HG03025 (cell line): ENCODE measurements around the gene FRK.
A peak's percentile ranks its signal among the peaks of the same experiment; 100 is the strongest.
"Not testable (repeated sequence)": the region's sequence is repeated elsewhere in the genome, so short reads cannot be mapped to it uniquely, and the experiment has no call there.

Source experiments
- ATAC-seq: cut with Tn5 transposase; IDR thresholded peaks from one replicate; pipeline ENCODE4 v1.9.1; 2021; ENCODE audit warnings: mild to moderate bottlenecking, moderate library complexity; ENCODE audit not compliant: unreplicated experiment, low FRiP score

FRK gene, protein sequence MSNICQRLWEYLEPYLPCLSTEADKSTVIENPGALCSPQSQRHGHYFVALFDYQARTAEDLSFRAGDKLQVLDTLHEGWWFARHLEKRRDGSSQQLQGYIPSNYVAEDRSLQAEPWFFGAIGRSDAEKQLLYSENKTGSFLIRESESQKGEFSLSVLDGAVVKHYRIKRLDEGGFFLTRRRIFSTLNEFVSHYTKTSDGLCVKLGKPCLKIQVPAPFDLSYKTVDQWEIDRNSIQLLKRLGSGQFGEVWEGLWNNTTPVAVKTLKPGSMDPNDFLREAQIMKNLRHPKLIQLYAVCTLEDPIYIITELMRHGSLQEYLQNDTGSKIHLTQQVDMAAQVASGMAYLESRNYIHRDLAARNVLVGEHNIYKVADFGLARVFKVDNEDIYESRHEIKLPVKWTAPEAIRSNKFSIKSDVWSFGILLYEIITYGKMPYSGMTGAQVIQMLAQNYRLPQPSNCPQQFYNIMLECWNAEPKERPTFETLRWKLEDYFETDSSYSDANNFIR

DNA sequence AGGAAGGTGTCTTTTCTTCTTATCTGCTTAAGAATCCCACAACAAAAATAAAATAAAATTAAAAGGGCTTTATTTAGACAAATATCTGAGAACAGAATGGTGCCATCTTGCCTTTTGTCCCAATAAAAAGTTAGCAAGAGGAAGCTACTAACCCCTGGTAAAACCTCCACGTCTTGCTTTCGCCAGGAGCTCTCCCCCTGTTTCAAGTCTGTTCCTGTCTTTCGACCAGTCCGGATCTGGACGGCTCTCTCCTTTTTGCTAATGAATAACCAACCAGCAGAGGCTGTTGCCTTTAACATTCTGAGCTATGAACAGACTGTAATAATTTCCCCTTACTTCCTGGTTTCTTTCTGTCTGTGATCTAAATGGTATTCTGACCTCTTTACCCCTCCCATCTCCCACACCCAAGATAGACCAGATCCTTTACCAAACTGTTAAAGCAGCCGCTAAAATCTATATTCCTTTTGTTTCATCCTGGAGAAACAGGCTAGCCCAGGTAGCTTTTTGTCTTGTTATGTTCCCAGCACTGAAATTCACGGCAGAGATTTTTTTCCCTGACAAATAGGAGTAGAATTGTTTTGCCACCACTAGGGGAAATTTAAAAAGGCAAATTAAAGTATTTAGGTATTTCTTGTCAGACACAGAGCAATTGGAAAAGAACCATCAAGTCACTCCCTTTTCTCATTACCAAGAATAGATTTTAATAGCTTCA, at the start of gene FRK:
TSS of gene FRK (minus strand) at position 320 of the 712 bp plus-strand sequence. CDS start 580 bp downstream, outside the sequence.
- ATAC-seq: no peak

DNA sequence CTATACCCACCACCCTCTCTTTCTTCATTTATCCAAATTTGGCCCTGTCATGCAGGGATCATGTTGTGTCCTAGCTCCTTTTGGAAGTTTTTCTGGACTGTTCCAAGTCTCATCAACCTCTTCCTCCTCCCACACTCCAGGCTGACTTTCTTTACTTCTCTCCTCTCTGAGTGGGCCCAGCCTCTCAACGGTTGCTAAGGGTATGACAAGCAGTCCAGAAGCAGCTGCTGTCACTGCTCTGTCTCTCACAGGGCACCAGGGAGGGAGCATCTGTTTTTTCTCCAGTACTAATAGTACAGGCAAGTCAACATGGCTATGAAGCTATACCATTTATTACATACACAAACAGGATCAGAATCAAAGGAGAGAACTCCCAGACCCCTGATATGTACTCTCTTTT, 48.1 kb upstream of the FRK start:
- ATAC-seq: no peak

DNA sequence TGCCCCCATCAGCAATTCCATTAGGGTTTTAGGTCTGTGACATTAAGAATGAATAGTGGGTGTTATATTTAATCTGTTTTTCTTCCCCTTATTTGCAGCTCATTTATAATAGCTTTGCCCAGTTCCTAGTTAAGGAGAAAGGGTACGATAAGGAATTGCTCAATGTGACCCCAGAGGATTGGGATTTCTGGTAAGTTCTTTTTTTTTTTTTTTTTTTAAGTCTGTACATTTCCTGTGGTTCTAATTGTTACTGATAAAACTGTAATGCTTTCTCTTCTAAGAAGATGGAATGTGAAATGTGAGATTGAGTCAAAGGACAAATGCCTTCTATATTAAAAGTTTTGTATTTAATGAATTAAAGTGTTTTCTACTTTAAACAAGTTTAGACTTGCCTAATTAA, 45.5 kb upstream of the FRK start:
- ATAC-seq: no peak

DNA sequence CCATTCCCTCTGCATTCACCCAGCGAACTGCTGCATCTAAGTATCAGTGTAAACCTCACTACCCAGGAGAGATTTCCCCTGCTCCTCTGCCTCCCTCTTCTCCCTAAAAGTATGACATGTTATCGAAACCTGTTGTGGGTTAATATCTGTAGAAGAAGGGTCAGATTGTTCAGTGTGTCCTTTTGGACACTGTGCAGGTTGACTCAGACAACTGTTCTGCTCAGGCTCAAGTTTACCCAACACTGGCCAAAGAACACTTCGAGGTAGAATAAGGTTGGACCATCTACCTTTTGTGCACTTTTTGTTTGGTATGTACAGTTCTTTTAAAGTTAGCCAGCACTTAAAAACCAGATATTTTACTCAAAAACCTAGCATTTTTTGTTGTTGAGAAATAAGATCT, 44.6 kb upstream of the FRK start:
- ATAC-seq: no peak

DNA sequence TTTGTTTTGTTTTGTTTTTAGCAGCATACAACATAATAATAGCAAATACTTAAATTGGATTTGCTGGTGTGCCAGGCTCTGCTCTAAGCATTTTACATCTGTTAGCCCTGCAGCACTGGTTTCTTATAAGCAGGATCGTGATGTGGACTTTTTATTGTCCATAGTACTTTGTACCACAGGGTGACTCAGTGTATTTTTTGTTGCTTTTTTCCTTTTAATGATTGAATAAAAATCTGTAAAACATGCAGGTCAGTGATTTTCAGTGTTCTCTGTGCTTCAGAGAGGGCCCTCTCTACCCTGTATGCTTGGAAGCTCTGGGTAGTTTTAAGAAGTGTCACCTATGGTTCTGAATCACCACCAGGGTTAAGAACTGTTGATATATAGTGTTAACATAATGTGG, 43.9 kb upstream of the FRK start:
- ATAC-seq: no peak

DNA sequence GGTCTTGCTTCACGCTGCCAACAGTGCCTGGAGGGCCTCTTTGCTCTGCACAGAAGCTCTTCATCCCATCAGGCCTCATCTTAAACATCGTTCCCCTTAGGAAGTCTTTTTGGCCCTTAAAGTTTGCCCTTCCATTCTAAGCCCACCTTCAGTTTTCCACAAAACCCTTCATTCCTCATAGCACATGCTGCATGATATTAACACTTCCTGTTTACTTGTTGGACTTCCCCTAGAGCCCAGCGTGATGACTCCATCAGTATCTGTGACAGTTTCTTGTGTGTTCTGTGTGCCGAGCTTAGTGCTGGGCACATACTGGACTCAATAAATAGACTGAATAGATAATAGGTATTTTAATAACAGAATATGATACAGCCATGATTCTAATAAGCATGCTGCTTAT, 42.2 kb upstream of the FRK start:
- no peak for ATAC-seq

DNA sequence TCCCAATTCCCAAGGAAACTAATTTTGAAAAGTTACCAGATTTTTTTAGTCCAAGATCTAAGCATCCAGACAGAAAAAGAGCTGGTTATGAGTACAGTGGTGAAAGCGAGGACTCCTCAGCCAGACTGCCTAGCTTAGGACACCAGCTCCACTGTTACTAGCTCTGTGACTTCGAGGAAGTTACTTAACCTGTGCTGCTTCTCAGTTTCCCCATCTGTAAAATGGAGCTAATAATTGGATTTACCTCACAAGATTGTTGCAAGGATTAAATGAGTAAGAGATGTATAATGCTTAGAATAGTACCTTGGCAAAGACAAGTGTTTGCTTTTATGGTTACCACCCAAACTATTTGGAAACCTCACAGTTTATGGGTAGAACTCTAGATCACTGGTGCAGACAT, 41.1 kb upstream of the FRK start:
- ATAC-seq: no peak

DNA sequence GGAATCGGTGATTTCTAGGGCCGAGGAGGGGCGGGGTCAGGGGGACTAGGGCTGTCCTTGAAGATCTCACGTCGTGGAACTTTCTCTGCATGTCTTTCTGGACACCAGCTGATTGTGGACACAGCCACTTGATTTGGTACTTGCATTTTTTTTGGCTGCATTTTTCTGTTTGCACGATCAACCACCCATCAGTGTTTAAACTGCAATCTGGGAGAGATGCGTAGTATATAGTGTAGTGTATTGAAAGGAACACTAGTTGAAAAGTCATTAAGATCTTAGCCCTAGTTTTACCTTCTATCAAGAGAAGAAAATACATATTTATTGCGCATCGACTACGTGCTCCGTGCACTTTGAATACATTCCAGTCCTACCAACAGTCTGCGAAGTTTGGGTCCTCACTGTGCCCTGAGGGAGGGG, 40.6 kb upstream of the FRK start:
- no peak for ATAC-seq

DNA sequence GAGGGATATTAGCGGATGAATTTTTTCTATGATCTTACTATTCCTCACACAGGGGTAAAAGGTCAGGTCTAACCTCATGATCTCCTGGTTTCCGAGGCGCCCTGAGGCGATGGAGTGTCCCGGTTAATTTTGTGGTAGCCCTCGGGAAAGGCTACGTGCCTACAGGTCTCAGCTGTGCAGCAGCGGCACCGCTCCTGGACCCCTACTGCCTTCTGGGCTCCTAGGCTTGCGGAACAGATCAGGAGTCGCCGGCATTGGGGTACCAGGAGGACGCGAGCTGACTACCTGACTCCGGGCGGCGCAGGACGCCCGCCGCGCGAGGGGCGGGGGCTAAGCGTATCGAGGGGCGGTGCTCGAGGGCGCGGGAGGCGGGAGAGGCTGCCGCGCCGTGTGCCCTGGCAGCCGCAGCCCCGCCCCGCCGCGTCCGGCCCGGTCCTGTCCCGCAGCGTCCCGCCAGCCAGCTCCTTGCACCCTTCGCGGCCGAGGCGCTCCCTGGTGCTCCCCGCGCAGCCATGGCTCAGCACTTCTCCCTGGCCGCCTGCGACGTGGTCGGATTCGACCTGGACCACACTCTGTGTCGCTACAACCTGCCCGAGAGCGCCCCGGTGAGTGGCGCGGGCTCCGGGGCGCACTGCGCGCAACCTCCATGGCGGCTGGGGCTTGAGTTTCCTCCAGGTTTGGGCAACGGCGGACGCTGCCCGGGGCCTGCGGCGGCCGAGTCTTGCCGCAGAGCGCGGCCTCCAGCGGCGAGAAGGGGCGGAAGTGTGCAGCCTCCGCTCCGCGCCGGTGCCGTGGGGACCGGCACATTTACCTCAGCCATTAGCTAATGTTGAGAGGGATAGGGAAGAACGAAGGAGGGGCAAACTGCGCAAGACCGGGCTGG, 40.0 kb upstream of the FRK start, which contains the start of gene NT5DC1:
TSS of gene NT5DC1 (plus strand) at position 435 of the 883 bp plus-strand sequence. CDS start at position 513, 78 bp downstream.
- ATAC-seq: peak; percentile 87

DNA sequence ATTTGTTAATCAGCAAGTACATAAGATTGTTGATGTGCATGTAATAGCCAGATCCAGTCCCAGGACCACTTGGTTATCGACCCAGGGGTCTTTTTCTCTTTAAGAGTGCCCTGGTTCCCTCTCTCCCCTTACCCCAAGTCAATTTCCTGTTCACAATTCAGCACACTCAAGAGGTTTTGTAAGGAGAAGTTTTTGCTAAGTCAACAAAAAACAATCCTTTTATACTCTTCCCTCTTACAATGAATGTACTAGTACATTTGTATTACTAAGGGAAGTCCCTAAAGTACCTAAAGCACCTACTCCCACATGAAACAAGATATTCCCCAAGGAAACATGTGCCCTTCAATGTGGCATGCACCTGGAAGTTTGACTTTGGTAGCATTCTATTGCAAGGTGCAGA, 38.3 kb upstream of the FRK start:
- ATAC-seq: no peak

DNA sequence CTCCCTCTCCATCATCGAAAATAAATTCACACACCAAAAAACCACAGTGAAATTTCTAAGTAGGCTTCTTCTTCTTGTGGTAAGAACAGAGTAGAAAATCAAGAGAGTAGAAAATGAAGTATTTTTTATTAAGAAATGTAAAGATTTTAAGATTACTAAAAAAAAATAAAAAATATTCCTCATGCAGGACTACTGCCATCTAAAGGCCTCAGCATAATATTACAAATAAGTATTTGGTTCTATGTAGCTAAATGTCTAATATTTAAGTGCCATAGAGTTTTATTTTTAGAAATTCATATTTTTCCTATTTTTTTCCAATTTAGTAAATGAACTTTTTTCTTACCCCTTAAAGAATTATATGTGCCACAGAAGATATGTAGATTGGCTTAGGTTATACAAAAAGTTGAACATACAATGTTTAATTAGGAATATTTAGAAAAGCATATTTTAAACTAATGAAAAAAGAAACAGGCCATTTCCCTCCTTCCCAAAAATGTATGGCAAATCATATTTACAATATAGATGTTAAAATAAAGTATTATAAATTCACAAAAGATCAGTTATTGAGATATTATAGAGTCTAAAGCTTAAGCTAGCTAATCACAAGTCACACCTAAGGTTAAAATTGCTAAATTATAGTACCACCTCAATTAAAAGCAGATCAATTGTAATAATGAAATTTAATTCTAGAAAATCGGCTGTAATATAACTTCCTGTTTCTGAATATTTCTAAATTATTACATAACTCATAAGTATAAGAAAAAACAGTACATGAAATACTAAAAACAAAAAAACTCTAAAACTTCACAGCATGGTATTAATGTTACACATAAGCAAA, 36.5 kb upstream of the FRK start:
- no peak for ATAC-seq

DNA sequence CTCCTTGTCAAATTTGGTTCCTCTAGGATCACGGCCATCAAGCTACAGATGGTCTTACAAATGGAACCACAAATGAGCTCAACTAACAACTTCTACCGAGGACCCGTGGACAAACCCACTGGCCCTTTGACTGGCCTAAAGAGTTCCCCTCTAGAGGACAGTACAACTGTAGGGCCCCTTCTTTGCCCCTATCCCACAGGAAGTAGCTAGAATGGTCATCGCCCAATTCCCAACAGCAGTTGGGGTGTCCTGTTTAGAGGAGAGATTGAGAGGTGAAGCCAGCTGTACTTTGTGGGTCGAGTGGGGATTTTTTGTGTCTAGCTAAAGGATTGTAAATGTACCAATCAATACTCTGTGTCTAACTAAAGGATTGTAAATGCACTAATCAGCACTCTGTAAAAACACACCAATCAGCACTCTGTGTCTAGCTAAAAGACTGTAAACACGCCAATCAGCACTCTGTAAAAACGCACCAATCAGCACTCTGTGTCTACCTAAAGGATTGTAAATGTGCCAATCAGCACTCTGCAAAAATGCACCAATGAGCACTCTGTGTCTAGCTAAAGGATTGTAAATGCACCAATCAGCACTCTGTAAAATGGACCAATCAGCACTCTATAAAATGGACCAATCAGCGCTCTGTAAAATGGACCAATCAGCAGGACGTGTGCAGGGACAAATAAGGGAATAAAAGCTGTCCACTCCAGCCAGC, 35.5 kb upstream of the FRK start:
- ATAC-seq: not testable (repeated sequence)

DNA sequence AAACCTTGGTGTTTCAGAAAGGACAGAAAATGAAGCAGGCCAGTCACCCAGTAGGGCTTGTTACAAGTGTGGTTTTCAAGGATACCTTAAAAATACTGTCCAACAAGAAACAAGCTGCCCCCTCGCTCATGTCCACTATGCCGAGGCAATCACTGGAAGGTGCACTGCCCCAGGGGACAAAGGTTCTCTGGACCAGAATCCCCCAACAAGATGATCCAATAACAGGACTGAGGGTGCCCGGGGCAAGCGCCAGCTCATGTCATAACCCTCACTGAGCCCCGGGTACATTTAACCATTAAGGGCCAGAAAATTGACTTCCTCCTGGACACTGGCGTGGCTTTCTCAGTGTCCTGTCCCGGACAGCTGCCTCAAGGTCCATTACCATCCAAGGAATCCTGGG, 33.4 kb upstream of the FRK start:
- no peak for ATAC-seq

DNA sequence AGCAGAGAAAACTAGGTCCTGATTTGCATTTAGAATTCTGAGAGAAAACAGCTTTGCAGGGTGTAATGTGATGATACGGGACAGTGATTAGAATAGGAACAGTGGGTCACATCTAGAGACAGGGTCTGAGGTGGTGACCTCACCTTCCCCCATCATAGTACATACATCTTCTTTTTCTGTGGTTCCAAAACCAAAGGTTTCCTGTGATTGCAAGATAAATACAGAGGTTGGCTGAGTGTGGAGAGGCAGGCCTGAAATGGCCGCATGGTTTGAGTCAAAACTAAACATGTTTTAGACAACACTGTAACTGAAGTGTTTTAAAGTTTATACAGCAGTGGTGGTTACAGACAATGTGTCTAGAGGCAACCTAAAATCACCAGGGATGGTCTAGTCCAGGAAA, 29.6 kb upstream of the FRK start:
- ATAC-seq: peak; percentile 48

DNA sequence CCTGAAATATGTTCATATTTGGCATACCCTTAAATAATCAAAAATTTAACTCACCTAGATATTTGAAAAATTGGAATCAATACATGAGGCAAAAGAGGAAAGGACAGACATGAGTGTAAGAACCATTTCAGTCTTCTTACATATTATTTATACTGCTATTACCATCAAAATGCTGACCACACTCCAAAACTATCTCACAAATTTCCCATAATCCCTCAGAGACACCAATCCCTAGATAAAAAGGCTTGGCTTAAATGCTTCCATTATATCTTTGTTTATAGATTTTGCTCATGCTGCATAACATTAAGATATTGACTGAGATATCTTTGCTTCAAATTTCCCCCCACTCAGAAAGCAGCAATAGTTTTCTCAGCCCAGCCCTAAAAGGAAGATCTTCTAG, 28.3 kb upstream of the FRK start:
- no peak for ATAC-seq

DNA sequence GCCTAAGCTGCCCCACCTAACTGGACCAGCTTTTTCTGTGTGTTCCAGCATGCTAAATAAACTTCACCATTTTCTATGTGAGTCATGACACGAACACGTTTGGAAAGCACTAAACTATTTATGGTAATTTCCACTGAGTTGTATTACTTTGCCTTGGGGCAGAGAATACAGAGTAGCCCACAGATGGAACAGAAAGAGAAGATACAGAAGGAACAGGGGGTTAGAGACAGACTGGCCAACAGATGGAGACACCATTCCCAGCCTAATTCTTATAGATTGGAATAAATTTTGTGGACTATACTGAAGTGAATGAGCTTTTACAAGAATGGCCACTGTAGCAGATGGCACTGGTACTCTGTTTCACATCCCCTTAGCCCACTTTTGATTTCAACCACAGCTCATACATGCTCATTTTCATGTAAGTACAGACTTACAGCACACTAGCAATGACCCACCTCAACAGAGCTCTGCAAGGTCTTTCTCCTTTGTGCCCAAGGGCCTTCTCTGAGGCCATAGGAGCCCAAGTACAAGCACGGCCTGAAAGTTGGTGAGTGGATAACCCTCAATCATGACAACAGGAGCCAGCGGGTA, 26.8 kb upstream of the FRK start:
- peak; percentile 99 for ATAC-seq

DNA sequence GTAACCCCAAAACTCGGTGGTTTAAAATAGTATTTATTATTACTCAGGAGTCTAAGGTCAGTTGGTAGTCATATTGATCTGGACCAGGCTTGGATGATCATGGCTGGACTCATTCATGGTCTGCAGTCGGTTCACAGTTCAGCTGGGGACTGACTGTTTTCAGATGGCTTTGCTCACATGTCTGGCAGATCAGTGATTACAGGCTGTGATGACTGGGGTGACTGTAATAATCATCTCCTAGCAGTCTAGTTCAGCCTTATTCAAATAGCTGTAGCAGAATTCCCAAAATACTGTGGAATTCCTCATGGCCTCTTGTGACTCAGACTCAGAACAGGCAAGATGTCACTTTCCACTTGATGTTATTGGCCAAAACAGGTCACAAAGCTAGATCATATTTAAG, 23.6 kb upstream of the FRK start:
- ATAC-seq: no peak

DNA sequence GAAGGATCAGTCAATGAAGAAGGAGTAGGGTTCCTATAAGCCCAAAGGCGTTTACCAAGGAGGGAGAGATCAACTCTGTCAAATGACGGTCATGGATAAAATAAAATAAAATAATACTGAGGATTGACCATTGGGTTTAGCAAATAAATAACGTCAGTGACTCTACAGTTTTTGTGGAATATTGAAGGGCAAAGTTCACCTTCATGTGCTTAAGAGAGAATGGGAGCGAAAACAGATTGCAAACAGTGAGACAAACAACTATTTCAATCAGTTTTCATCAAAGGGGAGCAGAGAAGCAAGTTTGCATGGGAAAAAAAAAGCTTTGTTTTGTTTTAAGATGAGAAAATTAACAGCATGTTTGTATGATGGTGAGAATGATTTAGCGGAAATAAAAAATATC, 22.4 kb upstream of the FRK start:
- no peak for ATAC-seq

DNA sequence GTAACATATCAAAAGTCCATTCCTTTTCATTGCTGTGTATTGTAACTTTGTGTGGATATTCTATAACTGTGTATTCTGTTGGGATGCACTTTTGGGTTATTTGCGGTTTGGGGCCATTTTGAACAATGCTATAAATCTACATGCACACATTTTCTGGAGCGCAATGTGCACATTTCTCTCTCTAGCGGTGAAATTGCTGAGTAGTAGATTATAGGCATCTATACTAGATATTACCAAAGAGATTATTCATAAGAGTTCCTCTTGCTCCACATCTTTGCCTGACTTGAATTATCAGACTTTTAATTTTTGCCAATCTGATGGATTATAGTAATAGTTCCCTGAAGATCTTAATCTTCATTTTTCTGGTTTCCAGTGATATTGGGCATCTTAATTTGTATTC, 18.3 kb upstream of the FRK start:
- no peak for ATAC-seq
